Fibroblast of mammary gland (primary cell): Measurements from ENCODE around the gene DNAJC1.

Experiments used
- DNase-seq: peaks from one replicate; pipeline ENCODE4 v3.0.0-alpha.2; 2010; ENCODE audit warnings: low read depth
- H3K4me3 ChIP-seq: 2 replicates; pipeline ENCODE4 v1.5.1; 2011; ENCODE audit warnings: low read depth, mild to moderate bottlenecking, low read length, moderate library complexity; ENCODE audit not compliant: control insufficient read depth
- TF ChIP-seq, protein P1 (sequence below): conservative IDR thresholded peaks from 2 replicates; pipeline ENCODE4 v1.5.1; 2011; ENCODE audit warnings: low read depth, low read length, inconsistent platforms; ENCODE audit not compliant: control insufficient read depth, insufficient read depth

DNAJC1 gene

DNA sequence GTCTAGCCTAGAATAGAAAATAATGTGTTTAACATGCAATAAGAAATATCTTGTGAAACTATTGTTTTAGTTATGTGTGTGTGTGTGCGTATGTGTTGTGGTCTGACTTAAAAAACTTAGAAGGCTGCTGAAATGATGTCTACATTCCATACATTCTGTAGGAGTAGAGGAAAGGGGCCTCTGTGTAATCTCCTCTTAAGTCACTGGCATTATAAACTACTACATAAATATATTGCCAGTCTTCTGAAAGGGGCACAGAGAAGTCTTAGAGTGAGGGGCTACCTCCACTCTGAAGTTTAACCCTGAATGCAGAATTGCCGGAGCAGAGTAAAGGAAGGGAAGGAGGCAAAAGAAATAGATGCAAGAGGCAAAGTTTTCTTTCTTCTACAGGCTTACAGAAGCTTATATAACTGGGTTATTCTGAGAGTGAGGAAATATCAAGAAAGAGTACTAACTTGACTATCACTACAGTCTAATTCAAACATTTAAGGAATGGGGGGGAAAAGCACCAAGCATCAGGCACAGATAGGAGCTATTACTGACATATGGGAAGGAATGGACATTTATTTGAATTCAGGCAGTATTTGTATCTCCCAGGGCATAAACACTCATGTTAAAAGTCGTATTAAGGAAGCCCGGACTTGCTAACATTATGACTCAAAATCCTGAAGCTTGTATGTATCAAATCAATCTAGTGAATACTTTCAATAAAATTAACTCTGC is 75.7 kb downstream of the DNAJC1 start:
- TF ChIP-seq, protein P1, sequence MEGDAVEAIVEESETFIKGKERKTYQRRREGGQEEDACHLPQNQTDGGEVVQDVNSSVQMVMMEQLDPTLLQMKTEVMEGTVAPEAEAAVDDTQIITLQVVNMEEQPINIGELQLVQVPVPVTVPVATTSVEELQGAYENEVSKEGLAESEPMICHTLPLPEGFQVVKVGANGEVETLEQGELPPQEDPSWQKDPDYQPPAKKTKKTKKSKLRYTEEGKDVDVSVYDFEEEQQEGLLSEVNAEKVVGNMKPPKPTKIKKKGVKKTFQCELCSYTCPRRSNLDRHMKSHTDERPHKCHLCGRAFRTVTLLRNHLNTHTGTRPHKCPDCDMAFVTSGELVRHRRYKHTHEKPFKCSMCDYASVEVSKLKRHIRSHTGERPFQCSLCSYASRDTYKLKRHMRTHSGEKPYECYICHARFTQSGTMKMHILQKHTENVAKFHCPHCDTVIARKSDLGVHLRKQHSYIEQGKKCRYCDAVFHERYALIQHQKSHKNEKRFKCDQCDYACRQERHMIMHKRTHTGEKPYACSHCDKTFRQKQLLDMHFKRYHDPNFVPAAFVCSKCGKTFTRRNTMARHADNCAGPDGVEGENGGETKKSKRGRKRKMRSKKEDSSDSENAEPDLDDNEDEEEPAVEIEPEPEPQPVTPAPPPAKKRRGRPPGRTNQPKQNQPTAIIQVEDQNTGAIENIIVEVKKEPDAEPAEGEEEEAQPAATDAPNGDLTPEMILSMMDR, result no peak
- H3K4me3 ChIP-seq, result no peak overlapping the region
- peak; percentile 42 for DNase-seq

DNA sequence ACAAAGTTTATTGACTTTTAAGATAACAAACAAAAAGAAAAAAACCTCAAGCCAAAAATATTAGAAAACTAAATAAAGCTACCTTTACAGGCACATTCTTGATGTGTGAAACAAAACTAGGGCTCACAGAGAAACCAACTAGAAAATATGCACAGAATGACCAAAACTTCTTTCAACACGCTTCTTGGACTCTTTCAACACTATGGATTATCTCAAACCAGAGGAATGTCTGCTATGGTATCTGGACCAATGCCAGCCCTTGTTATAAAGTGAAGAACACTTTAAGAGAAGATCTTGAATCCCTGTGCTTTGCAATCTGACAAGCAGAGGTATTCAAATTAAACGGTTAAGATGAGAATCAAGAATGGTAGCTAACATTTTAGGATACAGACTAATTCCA is 76.6 kb downstream of the DNAJC1 start:
- DNase-seq, result peak; percentile 90
- TF ChIP-seq, protein P1, result no peak
- no peak overlapping the region for H3K4me3 ChIP-seq

DNA sequence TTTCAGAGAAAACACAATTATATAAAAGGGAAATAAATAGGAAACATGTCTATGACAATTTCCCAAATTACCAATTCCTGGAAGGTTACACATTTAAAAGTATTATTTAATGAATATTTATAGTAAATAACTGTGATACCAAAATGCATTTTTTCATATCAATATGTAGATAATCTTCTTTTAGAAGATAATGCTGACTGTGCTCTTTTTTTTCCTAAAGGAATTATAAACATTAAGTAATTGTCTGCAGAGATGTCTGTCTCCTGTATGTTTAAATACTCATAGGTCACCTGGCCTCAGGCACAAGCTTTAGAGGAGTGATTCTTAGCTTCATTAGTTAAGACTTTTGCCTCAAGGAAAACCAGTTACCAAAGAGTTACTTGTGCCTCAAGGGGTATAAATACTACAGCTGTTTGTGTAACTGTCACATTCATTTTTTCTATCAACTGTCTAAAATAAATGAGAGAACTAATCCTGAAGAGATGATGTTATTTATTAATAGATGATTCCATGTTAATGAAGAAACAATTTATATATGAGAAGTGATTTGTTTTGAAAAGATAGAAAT is 77.1 kb downstream of the DNAJC1 start:
- TF ChIP-seq, protein P1, result no peak
- no peak for DNase-seq
- no peak overlapping the region for H3K4me3 ChIP-seq

DNA sequence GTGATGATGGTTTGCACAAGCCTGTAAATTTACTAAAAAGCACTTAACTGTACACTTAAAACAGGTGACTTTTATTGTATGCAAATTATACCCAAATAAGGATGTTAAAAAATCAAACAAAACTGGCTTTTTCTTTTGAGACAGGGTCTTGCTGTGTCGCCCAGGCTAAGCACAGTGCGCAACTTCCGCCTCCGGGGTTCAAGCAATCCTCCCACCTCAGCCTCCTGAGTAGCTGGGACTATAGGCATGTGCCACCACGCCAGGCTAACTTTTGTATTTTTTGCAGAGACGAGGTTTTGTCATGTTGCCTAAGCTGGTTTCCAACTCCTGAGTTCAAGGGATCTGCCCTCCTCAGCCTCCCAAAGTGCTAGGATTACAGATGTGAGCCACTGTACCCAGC is 77.7 kb downstream of the DNAJC1 start:
- DNase-seq, result no peak
- no peak overlapping the region for H3K4me3 ChIP-seq
- TF ChIP-seq, protein P1, result no peak

DNA sequence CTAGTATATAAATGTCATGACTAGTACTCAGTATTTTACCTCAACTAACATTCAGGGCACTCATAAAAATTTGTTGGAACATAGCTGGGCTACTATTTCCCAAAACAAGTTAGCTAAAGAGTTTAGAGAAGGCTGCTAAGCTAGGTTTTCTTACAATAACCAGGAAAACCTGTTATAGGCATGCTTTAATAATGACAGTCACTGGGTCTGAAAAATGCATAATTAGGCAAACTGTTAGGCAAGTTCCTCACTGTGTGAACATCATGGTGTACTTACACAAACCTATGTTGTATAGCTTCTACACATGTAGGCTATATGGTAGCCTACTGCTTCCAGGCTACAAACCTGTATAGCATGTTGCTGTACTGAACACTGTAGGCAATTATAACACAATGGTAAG is 79.0 kb downstream of the DNAJC1 start:
- TF ChIP-seq, protein P1, result no peak
- no peak for DNase-seq

DNA sequence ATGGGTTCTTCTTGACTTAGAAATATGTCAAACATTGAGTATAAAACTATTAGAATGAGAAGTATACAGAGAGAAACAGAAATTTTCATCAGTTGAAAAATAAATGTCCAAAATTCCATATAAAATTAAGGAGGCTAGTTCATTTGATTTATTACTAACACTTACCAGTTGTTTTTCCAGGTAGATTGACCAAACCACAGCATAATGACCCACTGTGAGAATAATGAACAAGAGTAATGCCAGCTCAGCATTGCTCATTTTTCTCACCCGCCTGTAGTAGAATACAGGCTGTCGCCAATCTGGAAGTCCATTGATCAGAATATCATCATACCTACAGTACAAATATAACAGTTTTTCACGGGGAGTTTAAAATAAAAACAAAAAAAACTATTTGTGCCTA is 82.9 kb downstream of the DNAJC1 start:
- DNase-seq, result no peak
- H3K4me3 ChIP-seq, result no peak overlapping the region
- TF ChIP-seq, protein P1, result no peak

More for the DNA sequence above, 79.0 kb downstream of the DNAJC1 start:
- no peak overlapping the region for H3K4me3 ChIP-seq
